ENCODE data around the gene ABL1. TPM values are rescaled to one million over a fixed set of nuclear protein-coding genes. Genes with fewer than 3 reads are reported as not detected.

The ABL1 gene
- total RNA-seq, 1 donor from 2014 or later: 30.7 TPM

DNA sequence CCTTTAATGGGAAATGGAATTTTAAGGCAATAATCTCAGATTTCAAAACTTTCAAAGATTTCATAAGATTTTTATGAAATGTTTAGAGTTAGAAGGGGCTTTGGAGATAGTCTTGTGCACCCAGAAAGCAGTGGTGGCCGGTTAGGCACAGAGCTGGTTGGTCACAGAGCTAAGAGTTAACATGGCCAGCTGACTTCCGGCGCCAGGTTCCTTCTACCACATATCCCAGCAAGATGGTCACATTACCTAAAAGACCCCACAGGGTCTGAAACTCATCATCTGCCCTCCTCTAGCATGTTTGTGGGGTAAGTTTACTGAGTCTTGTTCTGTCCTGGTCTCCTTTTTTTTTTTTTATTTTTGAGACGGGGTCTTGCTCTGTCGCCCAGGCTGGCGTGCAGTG is 42.2 kb downstream of the ABL1 start:
- Histone ChIP-seq H3K36me3 (peaks cover 99% of the 10 kb centered on the region), H3K27me3 (ENCODE audit: low read depth) (no peaks in the 10 kb centered on the region), H3K9me3 (replicated peaks) (no peaks in the 10 kb centered on the region), H3K4me1 (peaks cover 24% of the 10 kb centered on the region), H3K27ac (replicated peaks) (no peak overlapping the region), H3K4me3 (no peak overlapping the region)
- TF ChIP-seq, protein P1, sequence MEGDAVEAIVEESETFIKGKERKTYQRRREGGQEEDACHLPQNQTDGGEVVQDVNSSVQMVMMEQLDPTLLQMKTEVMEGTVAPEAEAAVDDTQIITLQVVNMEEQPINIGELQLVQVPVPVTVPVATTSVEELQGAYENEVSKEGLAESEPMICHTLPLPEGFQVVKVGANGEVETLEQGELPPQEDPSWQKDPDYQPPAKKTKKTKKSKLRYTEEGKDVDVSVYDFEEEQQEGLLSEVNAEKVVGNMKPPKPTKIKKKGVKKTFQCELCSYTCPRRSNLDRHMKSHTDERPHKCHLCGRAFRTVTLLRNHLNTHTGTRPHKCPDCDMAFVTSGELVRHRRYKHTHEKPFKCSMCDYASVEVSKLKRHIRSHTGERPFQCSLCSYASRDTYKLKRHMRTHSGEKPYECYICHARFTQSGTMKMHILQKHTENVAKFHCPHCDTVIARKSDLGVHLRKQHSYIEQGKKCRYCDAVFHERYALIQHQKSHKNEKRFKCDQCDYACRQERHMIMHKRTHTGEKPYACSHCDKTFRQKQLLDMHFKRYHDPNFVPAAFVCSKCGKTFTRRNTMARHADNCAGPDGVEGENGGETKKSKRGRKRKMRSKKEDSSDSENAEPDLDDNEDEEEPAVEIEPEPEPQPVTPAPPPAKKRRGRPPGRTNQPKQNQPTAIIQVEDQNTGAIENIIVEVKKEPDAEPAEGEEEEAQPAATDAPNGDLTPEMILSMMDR (IDR thresholded peaks at IDR 0.05; ENCODE audit: borderline replicate concordance): no peak
- intact Hi-C loops (cut with micrococcal nuclease): loop anchor here (10.0 kb wide), 1 partner anchor 58 kb away; the partner anchor contains the start of gene FIBCD1
- no peak for DNase-seq

DNA sequence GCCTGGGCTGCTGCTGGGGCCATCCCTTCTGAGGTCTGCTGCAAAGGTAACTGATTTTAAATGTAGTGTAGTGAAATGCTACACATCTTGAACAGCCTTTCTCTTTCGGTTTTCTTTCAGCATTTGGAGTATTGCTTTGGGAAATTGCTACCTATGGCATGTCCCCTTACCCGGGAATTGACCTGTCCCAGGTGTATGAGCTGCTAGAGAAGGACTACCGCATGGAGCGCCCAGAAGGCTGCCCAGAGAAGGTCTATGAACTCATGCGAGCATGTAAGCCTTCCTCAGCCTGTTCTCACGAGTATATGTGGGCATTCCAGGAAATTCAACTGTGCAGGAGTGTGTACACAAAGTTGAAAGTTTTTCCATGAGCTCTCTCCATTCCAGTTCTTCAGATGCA is 43.2 kb downstream of the ABL1 start:
- peaks cover 14% of the 10 kb centered on the region for H3K4me1 ChIP-seq
- no peaks in the 10 kb centered on the region for H3K9me3 ChIP-seq (replicated peaks)
- TF ChIP-seq, protein P1 (IDR thresholded peaks at IDR 0.05; ENCODE audit: borderline replicate concordance): no peak
- H3K27me3 ChIP-seq (ENCODE audit: low read depth): no peaks in the 10 kb centered on the region
- H3K36me3 ChIP-seq: peaks cover 99% of the 10 kb centered on the region
- DNase-seq: no peak
- intact Hi-C loops (cut with micrococcal nuclease): loop anchor here (10.0 kb wide), 1 partner anchor 57 kb away; the partner anchor contains the start of gene FIBCD1
- H3K4me3 ChIP-seq: no peak overlapping the region
- H3K27ac ChIP-seq (replicated peaks): no peak overlapping the region

- H3K27ac ChIP-seq (replicated peaks): no peak overlapping the region
- H3K36me3 ChIP-seq: peaks cover 99% of the 10 kb centered on the region
- TF ChIP-seq, protein P1 (IDR thresholded peaks at IDR 0.05; ENCODE audit: borderline replicate concordance): no peak
- no peaks in the 10 kb centered on the region for H3K4me1 ChIP-seq
- no peaks in the 10 kb centered on the region for H3K9me3 ChIP-seq (replicated peaks)
- no peaks in the 10 kb centered on the region for H3K27me3 ChIP-seq (ENCODE audit: low read depth)
- intact Hi-C loops (cut with micrococcal nuclease): loop anchor here (10.0 kb wide), 1 partner anchor 55 kb away; the partner anchor contains the start of gene FIBCD1
- H3K4me3 ChIP-seq: no peak overlapping the region
- no peak for DNase-seq
These were observed 44.9 kb downstream of the ABL1 start for GRCh38 chr9:130879863-130880411.

DNA sequence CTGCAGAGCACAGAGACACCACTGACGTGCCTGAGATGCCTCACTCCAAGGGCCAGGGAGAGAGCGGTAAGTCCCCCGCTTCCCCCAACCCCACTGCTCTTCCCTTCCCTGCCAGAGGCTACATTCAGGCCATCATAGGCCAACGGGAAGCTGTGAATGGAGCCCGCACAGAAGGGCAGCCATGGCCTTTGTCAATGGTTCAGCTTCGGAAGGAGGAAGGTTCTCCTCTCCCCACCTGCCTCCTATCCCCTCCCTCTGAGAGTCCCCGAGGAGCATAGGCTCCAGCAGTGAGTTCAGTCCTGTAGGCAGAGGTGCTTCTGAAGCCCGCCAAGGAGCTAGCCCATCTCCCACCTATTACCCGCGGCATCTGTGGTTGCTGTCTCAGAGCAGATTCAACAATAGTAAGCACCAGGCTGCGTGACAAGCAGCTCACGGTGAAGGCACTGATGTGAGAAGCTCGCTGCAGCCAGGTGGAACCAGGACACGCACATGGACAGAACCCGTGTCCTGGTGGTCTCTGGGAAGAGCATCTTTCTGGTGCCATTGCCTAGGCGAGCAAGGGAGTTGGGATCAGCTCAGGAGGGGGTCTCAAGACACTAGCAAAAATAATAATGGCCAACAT is 45.7 kb downstream of the ABL1 start:
- Histone ChIP-seq H3K36me3 (peaks cover 99% of the 10 kb centered on the region), H3K27me3 (ENCODE audit: low read depth) (no peaks in the 10 kb centered on the region), H3K9me3 (replicated peaks) (no peaks in the 10 kb centered on the region), H3K4me3 (no peak overlapping the region), H3K27ac (replicated peaks) (no peak overlapping the region), H3K4me1 (no peaks in the 10 kb centered on the region)
- DNase-seq: no peak
- intact Hi-C loops (cut with micrococcal nuclease): no loop called here
- TF ChIP-seq, protein P1 (IDR thresholded peaks at IDR 0.05; ENCODE audit: borderline replicate concordance): no peak

DNA sequence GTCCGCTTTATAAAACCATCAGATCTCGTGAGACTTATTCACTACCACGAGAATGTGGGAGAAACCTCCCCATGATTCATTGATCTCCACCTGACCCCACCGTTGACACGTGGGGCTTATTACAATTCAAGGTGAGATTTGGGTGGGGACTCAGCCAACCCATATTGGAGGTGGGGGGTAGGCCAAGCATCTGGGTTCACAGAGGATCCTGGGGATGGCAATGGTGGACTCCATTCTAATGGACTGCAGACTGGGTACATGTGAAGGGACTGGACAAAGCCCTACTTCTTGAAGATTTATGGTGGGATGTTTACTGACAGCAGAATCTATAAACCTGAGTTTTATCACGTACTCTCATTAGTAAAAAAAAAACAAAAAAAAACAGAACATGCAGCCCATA is 46.5 kb downstream of the ABL1 start:
- Histone ChIP-seq H3K9me3 (replicated peaks) (no peaks in the 10 kb centered on the region), H3K4me3 (no peak overlapping the region), H3K27me3 (ENCODE audit: low read depth) (no peaks in the 10 kb centered on the region), H3K4me1 (no peaks in the 10 kb centered on the region), H3K36me3 (peaks cover 98% of the 10 kb centered on the region), H3K27ac (replicated peaks) (no peak overlapping the region)
- no peak for DNase-seq
- intact Hi-C loops (cut with micrococcal nuclease): no loop called here
- TF ChIP-seq, protein P1 (IDR thresholded peaks at IDR 0.05; ENCODE audit: borderline replicate concordance): no peak

Measured in left ventricle myocardium inferior (tissue), 1 donor.